ENCODE results near the gene SEC23B.
A peak's percentile ranks its signal among the peaks of the same experiment; 100 is the strongest.
"Not testable (repeated sequence)": the region's sequence is repeated elsewhere in the genome, so short reads cannot be mapped to it uniquely, and the experiment has no call there.

SEC23B gene

GRCh38 chr20:18526761-18527160 is 19.0 kb downstream of the SEC23B start:
- DNase-seq (ENCODE audit: low spot score): not testable (repeated sequence)

- DNase-seq (ENCODE audit: low spot score): no peak
Observed at GRCh38 chr20:18527339-18527738, 19.6 kb downstream of the SEC23B start.

GRCh38 chr20:18527836-18528235 is 20.1 kb downstream of the SEC23B start:
- peak; percentile 49 for DNase-seq (ENCODE audit: low spot score)

- DNase-seq (ENCODE audit: low spot score): no peak
Observed at GRCh38 chr20:18529041-18529440, 21.3 kb downstream of the SEC23B start.

GRCh38 chr20:18532626-18533025 is 24.9 kb downstream of the SEC23B start:
- DNase-seq (ENCODE audit: low spot score): no peak

GRCh38 chr20:18533491-18533890 is 25.8 kb downstream of the SEC23B start:
- DNase-seq (ENCODE audit: low spot score): no peak

- no peak for DNase-seq (ENCODE audit: low spot score)
Observed at GRCh38 chr20:18533978-18534644, 26.4 kb downstream of the SEC23B start.

- DNase-seq (ENCODE audit: low spot score): no peak
Observed at GRCh38 chr20:18537651-18538050, 29.9 kb downstream of the SEC23B start.

- no peak for DNase-seq (ENCODE audit: low spot score)
Observed at GRCh38 chr20:18541741-18542140, 34.0 kb downstream of the SEC23B start.

GRCh38 chr20:18543216-18543615 is 35.5 kb downstream of the SEC23B start:
- no peak for DNase-seq (ENCODE audit: low spot score)

GRCh38 chr20:18543932-18544331 is 36.2 kb downstream of the SEC23B start:
- DNase-seq (ENCODE audit: low spot score): no peak

- DNase-seq (ENCODE audit: low spot score): no peak
Observed at GRCh38 chr20:18545566-18545965, 37.8 kb downstream of the SEC23B start.

- no peak for DNase-seq (ENCODE audit: low spot score)
Observed at GRCh38 chr20:18548465-18548864, 40.7 kb downstream of the SEC23B start.

GRCh38 chr20:18553746-18554145 is 46.0 kb downstream of the SEC23B start:
- no peak for DNase-seq (ENCODE audit: low spot score)

- DNase-seq (ENCODE audit: low spot score): peak; percentile 94
Observed at GRCh38 chr20:18566892-18567738, 59.4 kb downstream of the SEC23B start, which contains the start of gene SMIM26. Gene SMIM26, plus strand, starts transcription at chr20:18567432. Its CDS starts 47 bp downstream, at chr20:18567479.

- no peak for DNase-seq (ENCODE audit: low spot score)
Observed at GRCh38 chr20:18567739-18568091, 60.0 kb downstream of the SEC23B start.

GRCh38 chr20:18571009-18571408 is 63.3 kb downstream of the SEC23B start:
- DNase-seq (ENCODE audit: low spot score): no peak

GRCh38 chr20:18571578-18571977 is 63.8 kb downstream of the SEC23B start:
- no peak for DNase-seq (ENCODE audit: low spot score)

- DNase-seq (ENCODE audit: low spot score): no peak
Observed at GRCh38 chr20:18577942-18578341, 70.2 kb downstream of the SEC23B start.

GRCh38 chr20:18578581-18578980 is 70.8 kb downstream of the SEC23B start:
- DNase-seq (ENCODE audit: low spot score): no peak

GRCh38 chr20:18580012-18580411 is 72.3 kb downstream of the SEC23B start:
- no peak for DNase-seq (ENCODE audit: low spot score)

- no peak for DNase-seq (ENCODE audit: low spot score)
Observed at GRCh38 chr20:18585134-18585533, 77.4 kb downstream of the SEC23B start.
